ENCODE measurements around the gene TLE3.

The TLE3 gene

GRCh38 chr15:70023769-70024491 lies 73.8 kb downstream of the TLE3 start:
- ATAC-seq, result peak; percentile 14; the same call in 1 of the 3 replicates

GRCh38 chr15:70023064-70023768 lies 74.5 kb downstream of the TLE3 start:
- ATAC-seq, result peak; percentile 72
- TF ChIP-seq ZFP3 (CRISPR knock-in tag; IDR thresholded peaks at IDR 0.05) (no peak), ZNF8 (CRISPR knock-in tag; IDR thresholded peaks at IDR 0.05) (no peak), ESRRG (CRISPR knock-in tag; IDR thresholded peaks at IDR 0.05) (no peak), CREB5 (CRISPR knock-in tag; IDR thresholded peaks at IDR 0.05; ENCODE audit: low read depth) (no peak), ZNF565 (CRISPR knock-in tag; conservative IDR thresholded peaks at IDR 0.05; ENCODE audit: low read depth) (no peak), ZNF70 (CRISPR knock-in tag; IDR thresholded peaks at IDR 0.05) (no peak), POU6F1 (CRISPR knock-in tag; IDR thresholded peaks at IDR 0.05; ENCODE audit: borderline replicate concordance, low read depth) (no peak), TSHZ2 (CRISPR knock-in tag; IDR thresholded peaks at IDR 0.05) (no peak), CSRNP3 (CRISPR knock-in tag; IDR thresholded peaks at IDR 0.05) (no peak), BACH2 (CRISPR knock-in tag; IDR thresholded peaks at IDR 0.05; ENCODE audit: borderline replicate concordance) (no peak)

More at GRCh38 chr15:70023769-70024491, 73.8 kb downstream of the TLE3 start:
- TF ChIP-seq ZC3H10 (CRISPR knock-in tag; IDR thresholded peaks at IDR 0.05), result no peak
- TF ChIP-seq ZFP3 (CRISPR knock-in tag; IDR thresholded peaks at IDR 0.05), result no peak
- TF ChIP-seq BACH2 (CRISPR knock-in tag; IDR thresholded peaks at IDR 0.05; ENCODE audit: borderline replicate concordance), result no peak
- TF ChIP-seq ISL1 (CRISPR knock-in tag; IDR thresholded peaks at IDR 0.05), result peak; percentile 33; the same call in 1 of the 2 replicates
- no peak for TF ChIP-seq PATZ1 (CRISPR knock-in tag; IDR thresholded peaks at IDR 0.05; ENCODE audit: borderline replicate concordance)
- TF ChIP-seq TSHZ2 (CRISPR knock-in tag; IDR thresholded peaks at IDR 0.05), result no peak

GRCh38 chr15:70020229-70020628 lies 77.5 kb downstream of the TLE3 start:
- no peak for ATAC-seq
- TF ChIP-seq BACH2 (CRISPR knock-in tag; IDR thresholded peaks at IDR 0.05; ENCODE audit: borderline replicate concordance) (no peak), PATZ1 (CRISPR knock-in tag; IDR thresholded peaks at IDR 0.05; ENCODE audit: borderline replicate concordance) (no peak), ZNF8 (CRISPR knock-in tag; IDR thresholded peaks at IDR 0.05) (no peak), TSHZ2 (CRISPR knock-in tag; IDR thresholded peaks at IDR 0.05) (no peak), CREB5 (CRISPR knock-in tag; IDR thresholded peaks at IDR 0.05; ENCODE audit: low read depth) (no peak), TCF4 (CRISPR knock-in tag; IDR thresholded peaks at IDR 0.05; ENCODE audit: borderline replicate concordance) (no peak), ZC3H10 (CRISPR knock-in tag; IDR thresholded peaks at IDR 0.05) (no peak)

Measured in SK-N-SH treated with all-trans-retinoic acid at 6 μM for 48 hours (cell line).